ENCODE results near the gene FOXI2.

The FOXI2 gene

GRCh38 chr10:127743205-127743604, 6.2 kb downstream of the FOXI2 start:
- DNase-seq (ENCODE audit: low spot score): no peak
- no peak for FAIRE-seq

GRCh38 chr10:127744956-127745355, 8.0 kb downstream of the FOXI2 start:
- DNase-seq (ENCODE audit: low spot score) (no peak), FAIRE-seq (no peak)

DNA sequence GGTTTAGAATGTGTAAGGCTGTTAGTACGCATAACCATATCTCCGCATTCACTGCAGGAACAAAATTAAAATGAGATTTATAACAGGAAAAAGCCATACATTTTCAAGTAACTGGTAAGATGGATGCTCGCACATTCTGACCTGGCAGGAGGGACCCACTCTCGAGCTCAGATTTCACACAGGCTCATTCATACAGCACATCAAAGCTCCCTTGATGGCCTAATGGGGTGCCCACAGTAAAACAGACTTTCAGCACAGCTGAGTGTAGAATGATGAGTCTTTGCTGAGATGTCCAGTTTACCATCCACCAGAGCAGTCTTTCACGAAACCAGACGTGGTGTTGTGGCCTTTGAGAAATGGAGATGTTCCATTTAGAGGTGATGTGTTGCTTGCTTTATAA, 8.9 kb downstream of the FOXI2 start:
- FAIRE-seq (no peak), DNase-seq (ENCODE audit: low spot score) (no peak)

GRCh38 chr10:127755753-127756152, 18.8 kb downstream of the FOXI2 start:
- DNase-seq (ENCODE audit: low spot score) (no peak), FAIRE-seq (no peak)

GRCh38 chr10:127756264-127756663, 19.3 kb downstream of the FOXI2 start:
- DNase-seq (ENCODE audit: low spot score) (no peak), FAIRE-seq (no peak)

GRCh38 chr10:127757033-127757432, 20.0 kb downstream of the FOXI2 start:
- DNase-seq (ENCODE audit: low spot score): no peak
- FAIRE-seq: no peak

GRCh38 chr10:127759276-127759675, 22.3 kb downstream of the FOXI2 start:
- FAIRE-seq: no peak
- DNase-seq (ENCODE audit: low spot score): no peak

GRCh38 chr10:127762925-127763324, 25.9 kb downstream of the FOXI2 start:
- FAIRE-seq (no peak), DNase-seq (ENCODE audit: low spot score) (no peak)

DNA sequence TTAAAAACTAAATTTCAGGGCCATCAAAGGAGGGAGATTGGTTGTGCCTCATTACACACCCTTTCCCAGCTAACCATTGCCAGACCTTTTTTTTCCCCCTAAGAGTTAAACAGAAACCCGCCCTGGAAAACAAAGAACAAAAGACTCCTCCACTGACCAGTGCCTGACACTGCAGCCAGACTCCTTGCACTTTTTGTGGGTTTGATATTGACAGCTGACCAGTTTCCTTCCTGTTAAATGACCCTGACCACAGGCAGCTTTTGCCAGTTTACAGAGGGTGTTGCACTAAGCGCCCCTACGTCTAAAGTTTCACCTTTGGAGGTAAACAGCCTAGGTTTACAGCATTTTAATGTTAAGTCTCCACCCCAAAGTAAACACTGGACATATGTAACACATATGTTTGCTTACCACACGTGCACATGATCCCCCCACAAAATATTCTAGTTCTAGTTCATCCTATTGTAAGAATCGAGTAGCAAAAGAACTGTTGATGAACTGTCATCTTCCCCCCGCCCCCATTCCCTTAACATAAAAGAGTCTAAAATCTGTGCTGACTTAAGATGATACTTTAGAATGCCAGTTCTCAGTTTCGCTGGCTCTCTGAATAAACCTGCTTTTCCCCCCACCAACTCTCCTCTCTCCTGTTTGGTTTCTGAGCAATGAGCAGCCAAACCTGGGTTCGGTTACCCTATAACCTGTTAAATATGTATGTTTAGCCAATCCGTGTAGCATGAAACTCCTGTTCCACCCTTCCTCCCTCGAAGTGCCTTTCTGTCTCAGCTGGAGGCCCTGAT, 38.0 kb downstream of the FOXI2 start:
- FAIRE-seq: no peak
- DNase-seq (ENCODE audit: low spot score): no peak

- DNase-seq (ENCODE audit: low spot score) (no peak), FAIRE-seq (no peak)
Observed at GRCh38 chr10:127776816-127777215, 39.8 kb downstream of the FOXI2 start.

DNA sequence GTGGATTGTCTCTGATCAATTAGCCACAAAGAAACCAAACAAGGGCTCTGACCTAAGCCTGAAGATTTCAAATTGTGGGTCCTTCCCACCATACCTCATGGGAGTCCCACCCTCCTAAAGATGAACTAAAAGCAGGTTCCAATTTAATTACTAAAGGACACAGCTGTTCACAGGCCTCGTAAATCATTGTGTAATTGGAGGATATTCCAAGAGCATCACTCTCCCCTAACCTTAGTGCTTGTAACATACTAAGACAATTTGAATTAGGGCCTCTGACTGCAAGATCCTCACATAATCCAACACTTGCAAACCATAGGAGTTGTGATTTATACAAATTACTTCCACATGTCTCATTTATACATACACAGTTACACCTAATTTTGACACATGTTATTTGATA, 44.4 kb downstream of the FOXI2 start:
- DNase-seq (ENCODE audit: low spot score) (no peak), FAIRE-seq (no peak)

DNA sequence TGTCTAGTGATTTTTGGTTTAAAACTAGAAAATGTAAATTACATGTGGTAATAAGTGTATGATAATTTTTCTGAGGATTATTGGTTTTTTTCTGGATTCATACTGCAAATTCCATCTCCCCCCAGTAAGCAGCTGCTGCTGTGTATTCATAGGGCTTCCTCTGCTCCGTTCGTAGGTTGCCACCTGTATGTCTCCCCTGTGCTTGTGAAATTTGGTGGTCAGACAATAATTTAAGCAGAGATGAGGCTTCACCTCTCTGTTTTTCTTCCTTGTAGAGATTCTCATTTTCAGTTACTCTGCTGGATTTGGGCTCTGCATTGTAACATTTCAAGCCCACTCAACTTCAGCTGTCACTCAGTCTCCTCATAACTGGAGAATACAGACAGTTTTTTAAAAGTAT, 50.9 kb downstream of the FOXI2 start:
- no peak for FAIRE-seq
- DNase-seq (ENCODE audit: low spot score): no peak

DNA sequence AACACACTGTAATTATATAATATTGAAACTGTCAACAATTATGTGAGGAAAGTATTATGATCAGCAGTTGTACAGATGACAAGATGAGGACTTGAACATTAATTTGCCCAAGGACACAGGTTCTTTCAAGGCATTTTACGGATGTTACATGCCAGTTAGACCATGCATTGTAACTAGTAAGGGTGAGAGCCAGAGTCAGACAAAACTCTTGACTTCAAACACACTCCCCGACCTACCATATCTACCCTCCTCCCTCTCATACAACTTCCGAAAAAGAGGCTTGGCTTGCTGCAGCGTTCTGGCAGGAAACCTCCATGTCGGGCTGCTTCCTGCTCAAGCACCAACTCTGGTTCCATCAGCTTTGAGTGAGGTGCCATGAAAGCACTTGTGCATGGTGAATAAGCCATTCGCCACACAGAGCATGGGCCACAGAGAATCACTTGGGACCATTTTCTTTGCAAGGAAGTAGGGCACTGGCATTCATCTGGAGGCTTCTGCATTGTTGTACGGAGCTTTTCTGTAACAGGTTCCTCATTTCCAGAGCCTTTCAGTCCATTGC, 53.2 kb downstream of the FOXI2 start:
- no peak for DNase-seq (ENCODE audit: low spot score)
- no peak for FAIRE-seq
